ENCODE results near the gene ATG10. TPM values are rescaled to one million over a fixed set of nuclear protein-coding genes. Genes with fewer than 3 reads are reported as not detected.
"Not testable (repeated sequence)": the region's sequence is repeated elsewhere in the genome, so short reads cannot be mapped to it uniquely, and the experiment has no call there.

The ATG10 gene
- total RNA-seq, 1 donor, result 6.5 TPM

DNA sequence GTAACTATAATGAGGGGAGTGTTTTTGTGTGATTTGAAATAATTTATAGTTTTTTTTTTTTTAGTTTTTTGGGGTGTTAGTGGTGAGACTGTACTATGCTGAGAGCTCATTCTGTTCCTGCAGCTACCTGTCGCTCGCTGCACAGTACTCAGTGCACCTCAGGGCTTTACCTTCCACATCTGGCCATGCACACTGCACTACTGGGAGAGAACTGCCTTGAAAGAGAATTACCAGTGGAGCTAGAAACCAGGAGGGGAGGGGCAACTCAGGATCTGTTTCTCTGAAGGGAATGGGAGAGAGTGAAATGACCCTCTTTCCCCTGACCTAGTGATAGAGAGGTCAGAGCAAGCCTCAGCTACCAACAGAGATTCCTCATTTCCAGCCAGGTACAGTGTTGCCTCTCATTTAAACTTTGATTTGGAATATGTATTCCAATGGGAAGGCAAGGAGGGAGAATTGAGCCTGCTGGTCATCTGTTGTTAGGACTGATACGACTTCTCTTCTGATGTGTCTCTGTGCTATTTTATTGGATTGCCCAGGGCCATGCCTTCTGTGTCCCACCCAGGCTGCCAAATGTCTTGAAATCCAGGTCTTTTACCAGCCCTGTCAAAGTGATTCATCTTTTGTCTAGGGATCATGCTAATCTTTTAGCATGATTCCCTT is 8.9 kb downstream of the ATG10 start:
- no peaks in the 10 kb centered on the region for H4K20me1 ChIP-seq (ENCODE audit: insufficient read depth, low read length)
- no peak overlapping the region for H3K4me3 ChIP-seq (ENCODE audit: insufficient read depth, low read length)
- no peaks in the 10 kb centered on the region for H3K27me3 ChIP-seq (ENCODE audit: insufficient read depth, low read length)
- H3K4me1 ChIP-seq (ENCODE audit: insufficient read depth, low read length), result no peaks in the 10 kb centered on the region
- no peaks in the 10 kb centered on the region for H3K79me2 ChIP-seq (ENCODE audit: insufficient read depth, low read length)
- H3K36me3 ChIP-seq (ENCODE audit: insufficient read depth, low read length), result no peaks in the 10 kb centered on the region
- DNase-seq (ENCODE audit: insufficient read length, low spot score, missing footprints), result peak; percentile 64
- no peak overlapping the region for H3K27ac ChIP-seq (ENCODE audit: low read depth, low read length)
- no peak overlapping the region for H3K4me2 ChIP-seq (ENCODE audit: insufficient read depth, low read length)
- no peaks in the 10 kb centered on the region for H3K9me3 ChIP-seq (ENCODE audit: low read depth, low read length)
- H2AFZ ChIP-seq (ENCODE audit: low read length), result no peak overlapping the region
- TF ChIP-seq, protein P1, sequence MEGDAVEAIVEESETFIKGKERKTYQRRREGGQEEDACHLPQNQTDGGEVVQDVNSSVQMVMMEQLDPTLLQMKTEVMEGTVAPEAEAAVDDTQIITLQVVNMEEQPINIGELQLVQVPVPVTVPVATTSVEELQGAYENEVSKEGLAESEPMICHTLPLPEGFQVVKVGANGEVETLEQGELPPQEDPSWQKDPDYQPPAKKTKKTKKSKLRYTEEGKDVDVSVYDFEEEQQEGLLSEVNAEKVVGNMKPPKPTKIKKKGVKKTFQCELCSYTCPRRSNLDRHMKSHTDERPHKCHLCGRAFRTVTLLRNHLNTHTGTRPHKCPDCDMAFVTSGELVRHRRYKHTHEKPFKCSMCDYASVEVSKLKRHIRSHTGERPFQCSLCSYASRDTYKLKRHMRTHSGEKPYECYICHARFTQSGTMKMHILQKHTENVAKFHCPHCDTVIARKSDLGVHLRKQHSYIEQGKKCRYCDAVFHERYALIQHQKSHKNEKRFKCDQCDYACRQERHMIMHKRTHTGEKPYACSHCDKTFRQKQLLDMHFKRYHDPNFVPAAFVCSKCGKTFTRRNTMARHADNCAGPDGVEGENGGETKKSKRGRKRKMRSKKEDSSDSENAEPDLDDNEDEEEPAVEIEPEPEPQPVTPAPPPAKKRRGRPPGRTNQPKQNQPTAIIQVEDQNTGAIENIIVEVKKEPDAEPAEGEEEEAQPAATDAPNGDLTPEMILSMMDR (IDR thresholded peaks at IDR 0.05; ENCODE audit: extremely low read depth, low read depth, low read length), result no peak

DNA sequence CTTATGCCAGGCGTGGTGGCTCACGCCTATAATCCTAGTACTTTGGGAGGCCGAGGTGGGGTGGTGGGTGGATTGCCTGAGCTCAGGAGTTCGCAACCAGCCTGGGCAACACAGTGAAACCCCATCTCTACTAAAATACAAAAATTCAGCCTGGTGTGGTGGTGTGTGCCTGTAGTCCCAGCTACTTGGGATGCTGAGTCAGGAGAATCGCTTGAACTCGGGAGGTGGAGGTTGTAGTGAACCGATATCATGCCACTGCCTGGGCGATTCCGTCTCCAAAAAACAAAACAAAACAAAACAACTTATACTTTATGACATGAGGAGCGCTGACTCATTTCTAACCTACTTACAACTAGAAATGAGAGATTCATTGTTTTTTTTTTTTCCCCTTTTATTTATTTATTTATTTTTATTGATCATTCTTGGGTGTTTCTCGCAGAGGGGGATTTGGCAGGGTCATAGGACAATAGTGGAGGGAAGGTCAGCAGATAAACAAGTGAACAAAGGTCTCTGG is 10.4 kb downstream of the ATG10 start:
- not testable (repeated sequence) for DNase-seq (ENCODE audit: insufficient read length, low spot score, missing footprints); H3K4me2 ChIP-seq (ENCODE audit: insufficient read depth, low read length); H3K9me3 ChIP-seq (ENCODE audit: low read depth, low read length); H2AFZ ChIP-seq (ENCODE audit: low read length); H4K20me1 ChIP-seq (ENCODE audit: insufficient read depth, low read length); H3K27me3 ChIP-seq (ENCODE audit: insufficient read depth, low read length); H3K27ac ChIP-seq (ENCODE audit: low read depth, low read length); H3K4me1 ChIP-seq (ENCODE audit: insufficient read depth, low read length); H3K4me3 ChIP-seq (ENCODE audit: insufficient read depth, low read length); H3K36me3 ChIP-seq (ENCODE audit: insufficient read depth, low read length); H3K79me2 ChIP-seq (ENCODE audit: insufficient read depth, low read length)

DNA sequence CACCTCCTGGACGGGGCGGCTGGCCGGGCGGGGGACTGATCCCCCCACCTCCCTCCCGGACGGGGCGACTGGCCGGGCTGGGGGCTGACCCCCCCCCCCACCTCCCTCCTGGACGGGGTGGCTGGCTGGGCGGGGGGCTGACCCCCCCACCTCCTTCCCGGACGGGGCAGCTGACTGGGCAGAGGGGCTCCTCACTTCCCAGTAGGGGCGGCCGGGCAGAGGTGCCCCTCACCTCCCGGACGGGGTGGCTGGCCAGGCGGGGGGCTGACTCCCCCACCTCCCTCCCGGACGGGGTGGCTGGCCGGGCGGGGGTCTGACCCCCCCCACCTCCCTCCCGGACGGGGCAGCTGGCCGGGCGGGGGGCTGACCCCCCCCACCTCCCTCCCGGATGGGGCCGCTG is 11.3 kb downstream of the ATG10 start:
- not testable (repeated sequence) for H3K27me3 ChIP-seq (ENCODE audit: insufficient read depth, low read length); H2AFZ ChIP-seq (ENCODE audit: low read length); H3K9me3 ChIP-seq (ENCODE audit: low read depth, low read length); H3K36me3 ChIP-seq (ENCODE audit: insufficient read depth, low read length); H3K4me1 ChIP-seq (ENCODE audit: insufficient read depth, low read length); H3K79me2 ChIP-seq (ENCODE audit: insufficient read depth, low read length); H4K20me1 ChIP-seq (ENCODE audit: insufficient read depth, low read length); DNase-seq (ENCODE audit: insufficient read length, low spot score, missing footprints); H3K27ac ChIP-seq (ENCODE audit: low read depth, low read length); H3K4me3 ChIP-seq (ENCODE audit: insufficient read depth, low read length); H3K4me2 ChIP-seq (ENCODE audit: insufficient read depth, low read length)

DNA sequence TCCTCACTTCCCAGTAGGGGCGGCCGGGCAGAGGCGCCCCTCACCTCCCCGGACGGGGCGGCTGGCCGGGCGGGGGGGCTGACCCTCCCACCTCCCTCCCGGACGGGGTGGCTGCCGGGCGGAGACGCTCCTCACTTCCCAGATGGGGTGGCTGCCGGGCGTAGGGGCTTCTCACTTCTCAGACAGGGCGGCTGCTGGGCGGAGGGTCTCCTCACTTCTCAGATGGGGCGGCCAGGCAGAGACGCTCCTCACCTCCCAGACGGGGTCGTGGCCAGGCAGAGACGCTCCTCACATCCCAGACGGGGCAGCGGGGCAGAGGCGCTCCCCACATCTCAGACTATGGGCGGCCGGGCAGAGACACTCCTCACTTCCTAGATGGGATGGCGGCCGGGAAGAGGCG is 11.7 kb downstream of the ATG10 start:
- not testable (repeated sequence) for H3K27ac ChIP-seq (ENCODE audit: low read depth, low read length); H3K4me3 ChIP-seq (ENCODE audit: insufficient read depth, low read length); H3K27me3 ChIP-seq (ENCODE audit: insufficient read depth, low read length); H3K79me2 ChIP-seq (ENCODE audit: insufficient read depth, low read length); H3K4me2 ChIP-seq (ENCODE audit: insufficient read depth, low read length); H3K36me3 ChIP-seq (ENCODE audit: insufficient read depth, low read length); H2AFZ ChIP-seq (ENCODE audit: low read length); H3K4me1 ChIP-seq (ENCODE audit: insufficient read depth, low read length); H3K9me3 ChIP-seq (ENCODE audit: low read depth, low read length); H4K20me1 ChIP-seq (ENCODE audit: insufficient read depth, low read length); DNase-seq (ENCODE audit: insufficient read length, low spot score, missing footprints)

GRCh38 chr5:81986126-81986525 is 14.3 kb downstream of the ATG10 start:
- no peaks in the 10 kb centered on the region for H3K4me1 ChIP-seq (ENCODE audit: insufficient read depth, low read length)

More at GRCh38 chr5:81986126-81986525, 14.3 kb downstream of the ATG10 start:
- no peaks in the 10 kb centered on the region for H3K36me3 ChIP-seq (ENCODE audit: insufficient read depth, low read length)
- H3K27ac ChIP-seq (ENCODE audit: low read depth, low read length), result no peak overlapping the region
- H3K9me3 ChIP-seq (ENCODE audit: low read depth, low read length), result no peaks in the 10 kb centered on the region
- H3K27me3 ChIP-seq (ENCODE audit: insufficient read depth, low read length), result no peaks in the 10 kb centered on the region
- TF ChIP-seq, protein P1 (IDR thresholded peaks at IDR 0.05; ENCODE audit: extremely low read depth, low read depth, low read length), result no peak
- H3K79me2 ChIP-seq (ENCODE audit: insufficient read depth, low read length), result no peaks in the 10 kb centered on the region
- no peak overlapping the region for H3K4me3 ChIP-seq (ENCODE audit: insufficient read depth, low read length)
- no peak for DNase-seq (ENCODE audit: insufficient read length, low spot score, missing footprints)
- H4K20me1 ChIP-seq (ENCODE audit: insufficient read depth, low read length), result no peaks in the 10 kb centered on the region
- no peak overlapping the region for H2AFZ ChIP-seq (ENCODE audit: low read length)
- H3K4me2 ChIP-seq (ENCODE audit: insufficient read depth, low read length), result no peak overlapping the region
